ENCODE data around the gene ZNF26.

Gene ZNF26

DNA sequence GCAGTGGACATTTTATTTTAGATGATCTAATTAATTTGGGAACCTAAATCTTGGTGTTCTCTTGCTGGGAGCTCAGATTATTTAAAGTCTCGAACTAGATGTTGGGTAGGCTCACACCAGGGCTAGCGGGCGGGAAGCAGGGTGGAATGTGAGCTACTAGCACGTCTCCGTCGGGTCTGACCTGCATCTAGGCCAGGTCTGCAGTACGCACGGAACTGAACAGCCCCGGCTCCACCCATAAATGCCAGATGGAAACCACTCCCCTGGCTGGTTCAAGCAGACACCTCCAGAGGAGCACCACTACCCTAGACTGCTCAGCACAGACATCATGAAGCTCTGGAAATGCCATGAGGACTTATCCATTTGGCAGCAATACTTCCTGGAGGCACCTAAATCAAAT is 40.4 kb upstream of the ZNF26 start:
- ATAC-seq (ENCODE audit: insufficient read depth, low read depth), result no peak
- Histone ChIP-seq H3K9me3 (ENCODE audit: insufficient read depth, low read length, severe bottlenecking) (peaks cover 79% of the 10 kb centered on the region), H3K36me3 (ENCODE audit: insufficient read depth, low read length) (peaks cover 91% of the 10 kb centered on the region), H3K4me3 (ENCODE audit: low read depth in 1 of 2, low read length in 2 of 2) (no peak overlapping the region), H3K9ac (ENCODE audit: low read depth, low read length) (no peak overlapping the region), H3K4me1 (ENCODE audit: insufficient read depth, low read length) (no peaks in the 10 kb centered on the region), H3K79me2 (ENCODE audit: insufficient read depth, low read length) (peaks cover 27% of the 10 kb centered on the region), H2AFZ (ENCODE audit: low read depth, low read length) (no peak overlapping the region), H3K27me3 (ENCODE audit: insufficient read depth, low read length, poor library complexity) (no peaks in the 10 kb centered on the region), H3K4me2 (ENCODE audit: insufficient read depth, low read length) (no peak overlapping the region), H4K20me1 (ENCODE audit: insufficient read depth, low read length) (no peaks in the 10 kb centered on the region), H3K27ac (ENCODE audit: low read length) (no peak overlapping the region)
- no peak for DNase-seq
- no peak for TF ChIP-seq EZH2 (IDR thresholded peaks at IDR 0.05; ENCODE audit: borderline replicate concordance, low read depth, low read length, severe bottlenecking)
- TF ChIP-seq, protein P1, sequence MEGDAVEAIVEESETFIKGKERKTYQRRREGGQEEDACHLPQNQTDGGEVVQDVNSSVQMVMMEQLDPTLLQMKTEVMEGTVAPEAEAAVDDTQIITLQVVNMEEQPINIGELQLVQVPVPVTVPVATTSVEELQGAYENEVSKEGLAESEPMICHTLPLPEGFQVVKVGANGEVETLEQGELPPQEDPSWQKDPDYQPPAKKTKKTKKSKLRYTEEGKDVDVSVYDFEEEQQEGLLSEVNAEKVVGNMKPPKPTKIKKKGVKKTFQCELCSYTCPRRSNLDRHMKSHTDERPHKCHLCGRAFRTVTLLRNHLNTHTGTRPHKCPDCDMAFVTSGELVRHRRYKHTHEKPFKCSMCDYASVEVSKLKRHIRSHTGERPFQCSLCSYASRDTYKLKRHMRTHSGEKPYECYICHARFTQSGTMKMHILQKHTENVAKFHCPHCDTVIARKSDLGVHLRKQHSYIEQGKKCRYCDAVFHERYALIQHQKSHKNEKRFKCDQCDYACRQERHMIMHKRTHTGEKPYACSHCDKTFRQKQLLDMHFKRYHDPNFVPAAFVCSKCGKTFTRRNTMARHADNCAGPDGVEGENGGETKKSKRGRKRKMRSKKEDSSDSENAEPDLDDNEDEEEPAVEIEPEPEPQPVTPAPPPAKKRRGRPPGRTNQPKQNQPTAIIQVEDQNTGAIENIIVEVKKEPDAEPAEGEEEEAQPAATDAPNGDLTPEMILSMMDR (IDR thresholded peaks at IDR 0.05; ENCODE audit: borderline replicate concordance, extremely low read depth, low read length, poor library complexity, severe bottlenecking), result no peak

- Histone ChIP-seq H3K36me3 (ENCODE audit: insufficient read depth, low read length) (peaks cover 91% of the 10 kb centered on the region), H3K4me1 (ENCODE audit: insufficient read depth, low read length) (no peaks in the 10 kb centered on the region), H2AFZ (ENCODE audit: low read depth, low read length) (no peak overlapping the region), H3K27ac (ENCODE audit: low read length) (no peak overlapping the region), H4K20me1 (ENCODE audit: insufficient read depth, low read length) (no peaks in the 10 kb centered on the region), H3K27me3 (ENCODE audit: insufficient read depth, low read length, poor library complexity) (no peaks in the 10 kb centered on the region), H3K4me2 (ENCODE audit: insufficient read depth, low read length) (no peak overlapping the region), H3K4me3 (ENCODE audit: low read depth in 1 of 2, low read length in 2 of 2) (no peak overlapping the region), H3K79me2 (ENCODE audit: insufficient read depth, low read length) (peaks cover 32% of the 10 kb centered on the region), H3K9me3 (ENCODE audit: insufficient read depth, low read length, severe bottlenecking) (peaks cover 79% of the 10 kb centered on the region), H3K9ac (ENCODE audit: low read depth, low read length) (no peak overlapping the region)
- DNase-seq, result no peak
- TF ChIP-seq, protein P1 (IDR thresholded peaks at IDR 0.05; ENCODE audit: borderline replicate concordance, extremely low read depth, low read length, poor library complexity, severe bottlenecking), result no peak
- ATAC-seq (ENCODE audit: insufficient read depth, low read depth), result no peak; the same call in 2 of the 3 replicates
These were observed 39.8 kb upstream of the ZNF26 start for GRCh38 chr12:132946246-132946820.

DNA sequence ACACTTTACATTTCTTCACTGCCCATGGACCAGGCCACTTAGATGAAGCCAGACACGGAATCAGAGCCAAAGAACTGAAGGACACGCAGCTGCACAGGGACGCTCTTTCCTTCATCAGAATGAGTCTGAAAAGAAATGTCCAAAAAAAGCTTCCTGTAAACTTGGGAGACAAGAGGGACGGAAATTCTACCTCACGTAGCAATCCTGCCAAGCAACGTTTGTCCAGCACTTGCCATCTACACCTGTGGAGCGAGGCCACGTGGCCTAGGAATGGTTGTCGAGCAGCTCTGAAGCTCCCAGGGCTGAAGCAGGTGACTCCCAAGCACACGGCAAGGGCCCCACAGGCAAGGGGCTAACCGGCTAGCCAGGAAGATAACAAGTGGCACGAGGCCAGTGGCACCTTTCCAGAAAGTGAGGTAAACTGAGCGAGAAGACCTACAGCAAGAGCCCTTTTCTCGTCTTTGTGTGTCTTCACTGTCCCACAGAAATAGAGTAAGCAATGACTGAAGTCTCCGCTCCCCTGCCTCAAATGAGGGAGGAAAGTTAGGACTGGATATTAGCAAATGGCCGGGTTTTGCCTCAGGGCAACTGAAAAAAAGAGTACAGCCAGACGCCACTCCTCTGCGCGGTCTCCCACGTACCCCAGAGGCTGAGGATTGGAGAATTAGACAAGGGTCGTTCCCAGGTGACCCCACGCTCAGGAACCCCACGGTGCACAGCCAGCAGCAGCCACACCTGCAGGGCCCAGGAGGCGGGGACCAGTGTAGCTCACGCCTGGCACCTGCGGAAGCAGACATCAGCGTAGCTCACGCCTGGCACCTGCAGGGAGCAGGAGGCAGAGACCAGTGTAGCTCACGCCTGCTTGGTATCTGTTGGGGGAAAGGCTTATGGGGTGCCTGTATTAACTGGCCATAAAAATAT is 37.8 kb upstream of the ZNF26 start:
- Histone ChIP-seq H3K79me2 (ENCODE audit: insufficient read depth, low read length) (peaks cover 48% of the 10 kb centered on the region), H3K36me3 (ENCODE audit: insufficient read depth, low read length) (peaks cover 79% of the 10 kb centered on the region), H4K20me1 (ENCODE audit: insufficient read depth, low read length) (no peaks in the 10 kb centered on the region), H3K9ac (ENCODE audit: low read depth, low read length) (no peak overlapping the region), H3K27me3 (ENCODE audit: insufficient read depth, low read length, poor library complexity) (no peaks in the 10 kb centered on the region), H3K4me1 (ENCODE audit: insufficient read depth, low read length) (no peaks in the 10 kb centered on the region), H3K4me2 (ENCODE audit: insufficient read depth, low read length) (no peak overlapping the region), H3K9me3 (ENCODE audit: insufficient read depth, low read length, severe bottlenecking) (peaks cover 79% of the 10 kb centered on the region), H2AFZ (ENCODE audit: low read depth, low read length) (no peak overlapping the region), H3K27ac (ENCODE audit: low read length) (no peak overlapping the region), H3K4me3 (ENCODE audit: low read depth in 1 of 2, low read length in 2 of 2) (no peak overlapping the region)
- ATAC-seq (ENCODE audit: insufficient read depth, low read depth) (no peak), DNase-seq (no peak)
- TF ChIP-seq, protein P1 (IDR thresholded peaks at IDR 0.05; ENCODE audit: borderline replicate concordance, extremely low read depth, low read length, poor library complexity, severe bottlenecking), result no peak
- no peak for TF ChIP-seq EZH2 (IDR thresholded peaks at IDR 0.05; ENCODE audit: borderline replicate concordance, low read depth, low read length, severe bottlenecking)
